Liver (tissue), 2 donors: ENCODE measurements around the gene DCX.

Experiments
- EGR1 ChIP-seq, 2 donors: IDR thresholded peaks; 2 replicates each; pipeline ENCODE4 v1.6.1; 2016 to 2018; ENCODE audit warnings: antibody characterized with exemption in 2 of 2, low read depth in 2 of 2
- RAD21 ChIP-seq, 2 donors: IDR thresholded peaks; 2 replicates each; pipeline ENCODE4 v1.6.1; 2016; ENCODE audit warnings: antibody characterized with exemption in 2 of 2, mild to moderate bottlenecking in 2 of 2
- SP1 ChIP-seq: IDR thresholded peaks from 2 replicates; pipeline ENCODE4 v1.6.1; 2018; ENCODE audit warnings: antibody characterized with exemption, mild to moderate bottlenecking
- TF ChIP-seq, protein P1 (sequence below): IDR thresholded peaks from 2 replicates; pipeline ENCODE4 v1.6.1; 2016; ENCODE audit warnings: antibody characterized with exemption
- TF ChIP-seq, protein P2 (sequence below): IDR thresholded peaks from 2 replicates; pipeline ENCODE4 v1.6.1; 2016; ENCODE audit warnings: antibody characterized with exemption
- donor health status: healthy.

DNA sequence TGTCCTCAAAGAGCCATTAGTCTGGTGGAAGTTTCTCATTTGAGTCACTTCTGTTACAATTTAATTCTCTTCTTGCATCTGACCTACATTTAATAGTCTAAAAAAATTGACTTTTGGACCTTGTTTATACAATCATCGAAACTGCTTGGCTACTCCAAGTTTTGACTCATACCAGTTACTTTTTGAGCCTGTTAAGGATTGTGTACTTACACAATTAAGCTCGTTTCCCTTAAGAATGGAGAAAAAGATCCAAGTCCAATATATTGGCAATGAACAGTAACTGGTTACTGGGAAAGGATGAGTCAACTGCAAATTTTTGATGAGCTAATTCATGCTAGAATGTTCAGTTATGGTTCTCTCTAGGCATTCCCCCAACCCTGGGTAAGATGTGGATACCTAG is 58.2 kb downstream of the DCX start:
- no peak for TF ChIP-seq SP1
- TF ChIP-seq EGR1 (IDR thresholded peaks at IDR 0.05; ENCODE audit: low read depth in 2 of 2): no peak
- TF ChIP-seq, protein P1, sequence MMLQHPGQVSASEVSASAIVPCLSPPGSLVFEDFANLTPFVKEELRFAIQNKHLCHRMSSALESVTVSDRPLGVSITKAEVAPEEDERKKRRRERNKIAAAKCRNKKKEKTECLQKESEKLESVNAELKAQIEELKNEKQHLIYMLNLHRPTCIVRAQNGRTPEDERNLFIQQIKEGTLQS: no peak
- TF ChIP-seq, protein P2, sequence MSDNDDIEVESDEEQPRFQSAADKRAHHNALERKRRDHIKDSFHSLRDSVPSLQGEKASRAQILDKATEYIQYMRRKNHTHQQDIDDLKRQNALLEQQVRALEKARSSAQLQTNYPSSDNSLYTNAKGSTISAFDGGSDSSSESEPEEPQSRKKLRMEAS: no peak
- TF ChIP-seq RAD21 (IDR thresholded peaks at IDR 0.05): no peak
